Upper lobe of left lung (tissue), 4 donors: ENCODE data around the gene LRBA.

Experiments used
- EP300 ChIP-seq, 4 donors: sonication (generic); formaldehyde crosslinking; IDR thresholded peaks; one replicate each; pipeline ENCODE4 v1.5.1; 2017; ENCODE audit warnings: antibody characterized with exemption in 4 of 4, control low read depth in 2 of 4
- POLR2A ChIP-seq, 4 donors: fragments of 450-650 bp; IDR thresholded peaks; one replicate each; pipeline ENCODE4 v1.5.1; 2016 to 2017; ENCODE audit warnings: antibody characterized with exemption in 4 of 4, mild to moderate bottlenecking in 2 of 4
- POLR2AphosphoS5 ChIP-seq, 2 donors: sonication (generic); formaldehyde crosslinking; IDR thresholded peaks; one replicate each; pipeline ENCODE4 v1.5.1; 2017; ENCODE audit warnings: antibody characterized with exemption in 2 of 2
- TF ChIP-seq, protein P1 (sequence below), 6 experiments: fragments of 450-650 bp in 4 of 6; fragments of 200-600 bp in 2 of 6; sonication (generic) in 2 of 6; IDR thresholded peaks; one replicate each; pipeline ENCODE4 v1.5.1; 2016 to 2019; ENCODE audit warnings: antibody characterized with exemption in 6 of 6

DNA sequence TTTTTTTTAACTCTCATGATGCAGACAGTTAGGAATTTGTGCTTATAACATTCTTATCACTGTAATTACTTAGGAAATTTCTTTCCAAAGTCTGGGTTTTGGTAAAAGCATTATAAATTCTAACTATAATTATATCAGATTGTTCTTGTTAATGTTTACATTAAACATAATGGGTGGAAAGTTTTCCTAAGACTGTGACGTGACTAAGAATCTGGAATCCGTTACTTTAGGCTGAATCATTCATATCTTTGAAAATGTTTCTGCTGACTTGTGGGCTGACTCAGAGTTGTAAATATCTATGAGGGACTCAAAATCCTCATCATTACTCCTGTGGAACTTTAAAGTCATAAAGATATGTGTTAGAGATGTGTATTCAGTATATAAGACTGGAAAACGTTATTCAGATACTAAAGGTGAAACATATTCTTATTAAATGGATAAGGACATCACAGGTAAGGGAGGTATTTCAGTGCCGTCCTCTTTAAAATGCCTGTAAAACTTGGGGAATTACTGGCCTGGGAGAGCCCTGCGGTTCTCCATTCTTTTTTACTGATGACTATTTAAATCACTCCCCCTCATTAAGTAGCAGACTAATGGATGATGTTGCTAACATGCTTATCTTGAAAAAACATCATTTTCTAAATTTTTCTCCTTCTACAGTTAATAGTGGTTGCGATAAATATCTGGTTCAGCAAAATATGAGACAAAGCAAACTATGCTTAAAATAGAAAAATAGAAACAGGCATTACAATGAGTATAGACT lies 777.8 kb downstream of the LRBA start:
- TF ChIP-seq, protein P1, sequence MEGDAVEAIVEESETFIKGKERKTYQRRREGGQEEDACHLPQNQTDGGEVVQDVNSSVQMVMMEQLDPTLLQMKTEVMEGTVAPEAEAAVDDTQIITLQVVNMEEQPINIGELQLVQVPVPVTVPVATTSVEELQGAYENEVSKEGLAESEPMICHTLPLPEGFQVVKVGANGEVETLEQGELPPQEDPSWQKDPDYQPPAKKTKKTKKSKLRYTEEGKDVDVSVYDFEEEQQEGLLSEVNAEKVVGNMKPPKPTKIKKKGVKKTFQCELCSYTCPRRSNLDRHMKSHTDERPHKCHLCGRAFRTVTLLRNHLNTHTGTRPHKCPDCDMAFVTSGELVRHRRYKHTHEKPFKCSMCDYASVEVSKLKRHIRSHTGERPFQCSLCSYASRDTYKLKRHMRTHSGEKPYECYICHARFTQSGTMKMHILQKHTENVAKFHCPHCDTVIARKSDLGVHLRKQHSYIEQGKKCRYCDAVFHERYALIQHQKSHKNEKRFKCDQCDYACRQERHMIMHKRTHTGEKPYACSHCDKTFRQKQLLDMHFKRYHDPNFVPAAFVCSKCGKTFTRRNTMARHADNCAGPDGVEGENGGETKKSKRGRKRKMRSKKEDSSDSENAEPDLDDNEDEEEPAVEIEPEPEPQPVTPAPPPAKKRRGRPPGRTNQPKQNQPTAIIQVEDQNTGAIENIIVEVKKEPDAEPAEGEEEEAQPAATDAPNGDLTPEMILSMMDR (IDR thresholded peaks at IDR 0.05) = no peak
- TF ChIP-seq POLR2AphosphoS5 (IDR thresholded peaks at IDR 0.05) (no peak), POLR2A (IDR thresholded peaks at IDR 0.05) (no peak), EP300 (IDR thresholded peaks at IDR 0.05) (no peak)
